ENCODE results near the gene EIF4EBP3. TPM values are rescaled to one million over a fixed set of nuclear protein-coding genes. Genes with fewer than 3 reads are reported as not detected.

Gene EIF4EBP3
- total RNA-seq, 1 donor, result 0.86 TPM

DNA sequence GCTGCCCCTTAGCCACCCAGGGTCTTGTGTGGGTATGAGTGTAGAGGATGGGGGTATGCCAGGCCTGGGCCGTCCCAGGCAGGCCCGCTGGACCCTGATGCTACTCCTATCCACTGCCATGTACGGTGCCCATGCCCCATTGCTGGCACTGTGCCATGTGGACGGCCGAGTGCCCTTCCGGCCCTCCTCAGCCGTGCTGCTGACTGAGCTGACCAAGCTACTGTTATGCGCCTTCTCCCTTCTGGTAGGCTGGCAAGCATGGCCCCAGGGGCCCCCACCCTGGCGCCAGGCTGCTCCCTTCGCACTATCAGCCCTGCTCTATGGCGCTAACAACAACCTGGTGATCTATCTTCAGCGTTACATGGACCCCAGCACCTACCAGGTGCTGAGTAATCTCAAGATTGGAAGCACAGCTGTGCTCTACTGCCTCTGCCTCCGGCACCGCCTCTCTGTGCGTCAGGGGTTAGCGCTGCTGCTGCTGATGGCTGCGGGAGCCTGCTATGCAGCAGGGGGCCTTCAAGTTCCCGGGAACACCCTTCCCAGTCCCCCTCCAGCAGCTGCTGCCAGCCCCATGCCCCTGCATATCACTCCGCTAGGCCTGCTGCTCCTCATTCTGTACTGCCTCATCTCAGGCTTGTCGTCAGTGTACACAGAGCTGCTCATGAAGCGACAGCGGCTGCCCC, 19.8 kb downstream of the EIF4EBP3 start:
- TF ChIP-seq CTCF (IDR thresholded peaks at IDR 0.05; ENCODE audit: insufficient read depth, low read depth, low read length), result no peak
- no peak overlapping the region for H3K4me3 ChIP-seq (ENCODE audit: low read depth, low read length)
- DNase-seq (ENCODE audit: low read depth), result no peak

- H3K4me3 ChIP-seq (ENCODE audit: low read depth, low read length), result no peak overlapping the region
- TF ChIP-seq CTCF (IDR thresholded peaks at IDR 0.05; ENCODE audit: insufficient read depth, low read depth, low read length), result no peak
- no peak for DNase-seq (ENCODE audit: low read depth)
Measured at GRCh38 chr5:140567871-140568270, 20.4 kb downstream of the EIF4EBP3 start.

- no peak for DNase-seq (ENCODE audit: low read depth)
- no peak for TF ChIP-seq CTCF (IDR thresholded peaks at IDR 0.05; ENCODE audit: insufficient read depth, low read depth, low read length)
Measured at GRCh38 chr5:140568443-140569063, 21.1 kb downstream of the EIF4EBP3 start.

GRCh38 chr5:140569197-140569596, 21.7 kb downstream of the EIF4EBP3 start:
- no peak overlapping the region for H3K4me3 ChIP-seq (ENCODE audit: low read depth, low read length)
- DNase-seq (ENCODE audit: low read depth), result no peak
- no peak for TF ChIP-seq CTCF (IDR thresholded peaks at IDR 0.05; ENCODE audit: insufficient read depth, low read depth, low read length)

More at GRCh38 chr5:140568443-140569063, 21.1 kb downstream of the EIF4EBP3 start:
- no peak overlapping the region for H3K4me3 ChIP-seq (ENCODE audit: low read depth, low read length)

DNA sequence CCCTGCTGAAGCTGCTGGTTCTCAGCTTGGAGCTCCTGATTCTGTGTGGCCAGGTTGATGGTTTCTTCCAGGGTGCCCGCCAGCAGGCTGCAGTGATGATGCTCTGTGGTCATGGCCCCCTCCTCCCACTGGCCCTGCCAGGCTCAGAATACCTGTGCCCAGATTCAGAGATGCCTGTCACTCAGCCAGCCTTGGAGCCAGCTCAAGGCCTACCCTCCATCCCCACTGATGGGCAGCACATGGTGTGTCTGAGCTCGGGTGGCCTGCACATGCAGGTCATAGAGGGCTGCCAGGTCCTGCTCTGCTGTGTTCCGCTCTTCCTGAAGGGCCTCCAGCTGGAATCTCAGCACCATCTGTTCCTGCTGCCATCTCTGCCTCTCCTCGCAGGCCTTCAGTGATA, 22.6 kb downstream of the EIF4EBP3 start:
- no peak for TF ChIP-seq CTCF (IDR thresholded peaks at IDR 0.05; ENCODE audit: insufficient read depth, low read depth, low read length)
- H3K4me3 ChIP-seq (ENCODE audit: low read depth, low read length), result no peak overlapping the region
- DNase-seq (ENCODE audit: low read depth), result no peak

DNA sequence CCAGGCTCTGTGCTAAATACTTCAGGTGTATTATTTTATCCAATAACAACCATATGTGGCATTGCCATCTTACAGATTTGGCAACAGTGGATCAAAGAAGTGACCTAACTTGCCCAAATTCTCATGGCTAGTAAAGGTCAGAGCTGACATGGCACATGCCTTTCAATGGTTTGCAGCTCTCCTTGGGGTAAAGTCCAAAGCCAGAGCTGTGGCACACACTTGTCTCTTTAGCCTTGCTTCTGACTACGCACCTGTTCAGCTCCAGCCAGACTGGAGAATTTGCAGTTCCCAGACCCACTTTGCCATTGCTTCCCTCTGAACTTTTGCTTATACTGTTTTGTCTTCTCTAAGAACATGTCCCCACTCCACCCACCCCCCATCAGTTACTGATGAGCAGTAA, 23.0 kb downstream of the EIF4EBP3 start:
- TF ChIP-seq CTCF (IDR thresholded peaks at IDR 0.05; ENCODE audit: insufficient read depth, low read depth, low read length), result no peak
- H3K4me3 ChIP-seq (ENCODE audit: low read depth, low read length), result no peak overlapping the region
- no peak for DNase-seq (ENCODE audit: low read depth)
